GM21737 (cell line): ENCODE results near the gene USP43.
"Not testable (repeated sequence)": the region's sequence is repeated elsewhere in the genome, so short reads cannot be mapped to it uniquely, and the experiment has no call there.

Experiments used
- ATAC-seq: cut with Tn5 transposase; IDR thresholded peaks from one replicate; pipeline ENCODE4 v1.9.1; 2021; ENCODE audit warnings: mild to moderate bottlenecking, moderate library complexity; ENCODE audit not compliant: unreplicated experiment

Gene USP43

DNA sequence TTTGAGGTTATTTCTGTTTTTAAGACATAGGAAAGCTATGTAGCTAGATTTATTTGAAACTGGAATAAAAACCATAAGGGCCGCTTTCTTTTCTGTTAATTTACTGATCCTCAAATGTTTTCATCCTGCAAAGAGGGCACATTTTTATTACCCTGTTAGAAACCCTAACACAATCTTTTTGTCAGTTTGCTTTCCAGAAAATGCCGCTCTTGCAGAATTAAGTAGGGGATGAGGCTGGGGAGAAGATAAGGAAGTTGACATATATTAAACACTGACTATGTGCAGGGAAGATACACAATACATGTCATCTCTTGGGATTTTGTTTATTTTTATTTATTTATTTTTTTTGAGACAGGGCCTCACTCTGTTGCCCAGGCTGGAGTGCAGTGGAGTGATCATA, 15.7 kb downstream of the USP43 start:
- no peak for ATAC-seq

DNA sequence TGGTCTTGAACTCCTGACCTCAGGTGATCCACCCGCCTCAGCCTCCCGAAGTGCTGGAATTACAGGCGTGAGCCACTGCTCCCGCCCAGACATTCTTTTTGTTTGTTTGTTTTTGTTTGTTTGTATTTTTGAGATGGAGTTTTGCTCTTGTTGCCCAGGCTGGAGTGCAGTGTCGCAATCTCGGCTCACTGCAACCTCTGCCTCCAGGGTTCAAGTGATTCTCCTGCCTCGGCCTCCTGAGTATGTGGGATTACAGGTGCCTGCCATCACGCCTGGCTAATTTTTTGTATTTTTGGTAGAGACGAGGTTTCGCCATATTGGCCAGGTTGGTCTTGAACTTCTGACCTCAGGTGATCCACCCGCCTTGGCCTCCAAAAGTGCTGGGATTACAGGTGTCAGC, 18.2 kb downstream of the USP43 start:
- ATAC-seq = not testable (repeated sequence)

DNA sequence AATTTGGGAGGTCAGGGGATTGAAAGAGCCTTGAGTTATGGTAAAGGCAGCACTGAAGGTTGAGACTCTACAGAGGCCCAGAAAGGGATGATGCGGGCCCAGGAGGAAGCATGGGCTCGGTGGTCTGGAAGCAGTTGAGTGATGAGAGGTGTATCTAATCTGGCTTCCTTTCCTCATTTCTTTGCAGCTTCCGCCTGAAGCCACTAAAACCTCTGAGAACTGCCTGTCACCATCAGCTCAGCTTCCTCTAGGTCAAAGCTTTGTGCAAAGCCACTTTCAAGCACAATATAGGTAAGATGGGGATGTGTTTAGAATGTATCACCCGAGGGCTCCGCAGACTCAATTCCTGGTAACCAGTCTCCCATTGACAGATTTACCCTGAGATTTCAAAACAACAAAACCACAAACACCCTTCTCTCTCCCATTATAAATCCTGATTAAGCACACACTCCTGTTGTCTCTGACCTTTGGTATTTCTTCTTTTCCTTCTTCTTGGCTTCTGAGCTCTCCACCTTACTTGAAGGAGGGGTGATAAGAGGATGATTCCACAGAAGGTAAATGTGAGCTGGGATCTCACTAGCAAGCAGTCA, 21.2 kb downstream of the USP43 start:
- no peak for ATAC-seq

DNA sequence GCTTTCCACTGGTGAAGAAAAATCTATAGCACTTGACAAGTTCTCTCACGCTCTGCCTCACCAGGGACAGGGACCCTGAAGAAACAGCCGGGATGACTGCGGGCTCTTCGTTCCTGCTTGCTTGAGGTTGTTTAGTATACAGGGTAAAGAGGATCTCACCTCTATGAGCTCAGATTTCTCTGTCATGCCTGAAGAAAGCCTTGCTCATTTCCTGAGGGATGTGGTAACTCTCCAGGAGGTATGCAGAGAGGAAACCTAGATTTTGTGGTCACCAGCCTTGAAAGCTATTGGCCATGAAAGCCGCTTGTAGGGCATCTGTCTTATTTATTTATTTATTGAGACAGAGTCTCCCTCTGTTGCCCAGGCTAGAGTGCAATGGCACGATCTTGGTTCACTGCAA, 23.2 kb downstream of the USP43 start:
- no peak for ATAC-seq

- no peak for ATAC-seq
These were observed 24.3 kb downstream of the USP43 start for GRCh38 chr17:9669551-9670008.

GRCh38 chr17:9670596-9670995, 25.3 kb downstream of the USP43 start:
- ATAC-seq = no peak

DNA sequence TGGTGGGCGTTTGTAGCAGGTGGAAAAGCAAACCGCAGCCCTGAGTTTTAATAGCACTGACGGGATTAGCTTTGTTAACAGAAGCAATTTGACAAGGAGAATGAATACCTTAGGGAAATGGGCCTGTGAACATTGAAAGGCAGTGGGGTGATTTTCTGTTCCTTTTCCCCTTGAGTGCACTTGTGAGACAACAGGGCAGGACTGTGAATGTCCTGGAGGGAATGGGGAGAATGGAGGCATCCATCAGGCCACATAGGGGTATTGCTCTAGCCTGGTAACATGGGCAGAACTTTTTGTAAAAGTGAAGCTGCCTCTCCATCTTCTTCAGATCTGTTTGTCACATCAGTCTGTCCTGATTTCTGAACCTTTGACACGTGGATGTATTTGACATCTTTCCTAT, 26.2 kb downstream of the USP43 start:
- no peak for ATAC-seq

DNA sequence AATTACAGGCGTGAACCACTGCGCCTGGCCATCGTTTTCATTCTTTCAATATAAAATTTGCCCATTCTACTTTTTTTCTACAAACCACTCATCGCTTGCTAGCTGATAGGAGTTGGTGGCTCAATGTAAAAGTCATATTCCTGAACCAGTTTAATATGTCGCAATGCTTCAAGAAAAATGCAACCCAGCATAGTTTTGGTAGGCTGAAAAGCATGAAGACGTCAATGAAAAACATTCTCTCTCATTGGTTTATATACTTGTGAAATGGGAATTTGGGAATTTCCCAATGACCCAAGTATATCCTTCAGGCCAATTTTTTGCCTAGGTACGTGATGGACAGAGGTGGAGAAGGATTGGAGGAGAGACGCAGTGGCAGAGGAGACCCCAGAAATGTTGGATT, 26.9 kb downstream of the USP43 start:
- ATAC-seq = no peak

- no peak for ATAC-seq
These were observed 27.4 kb downstream of the USP43 start for GRCh38 chr17:9672691-9673090.

DNA sequence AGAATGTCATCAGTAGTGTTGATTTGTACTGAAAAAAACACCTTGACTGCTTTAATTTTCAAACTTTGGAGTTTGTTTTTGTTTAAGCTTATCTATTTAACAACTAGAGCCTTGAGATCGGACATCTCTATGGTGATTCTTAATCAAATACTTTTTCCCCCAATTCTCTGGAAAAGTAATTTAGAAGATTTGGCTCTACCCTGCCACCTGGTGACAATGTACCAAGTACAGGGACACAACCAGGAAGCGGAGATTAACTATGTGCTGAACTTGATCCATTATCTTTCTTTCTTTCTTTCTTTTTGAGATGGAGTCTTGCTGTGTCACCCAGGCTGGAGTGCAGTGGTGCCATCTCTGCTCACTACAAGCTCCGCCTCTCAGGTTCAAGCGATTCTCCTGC, 30.8 kb downstream of the USP43 start:
- ATAC-seq = no peak

DNA sequence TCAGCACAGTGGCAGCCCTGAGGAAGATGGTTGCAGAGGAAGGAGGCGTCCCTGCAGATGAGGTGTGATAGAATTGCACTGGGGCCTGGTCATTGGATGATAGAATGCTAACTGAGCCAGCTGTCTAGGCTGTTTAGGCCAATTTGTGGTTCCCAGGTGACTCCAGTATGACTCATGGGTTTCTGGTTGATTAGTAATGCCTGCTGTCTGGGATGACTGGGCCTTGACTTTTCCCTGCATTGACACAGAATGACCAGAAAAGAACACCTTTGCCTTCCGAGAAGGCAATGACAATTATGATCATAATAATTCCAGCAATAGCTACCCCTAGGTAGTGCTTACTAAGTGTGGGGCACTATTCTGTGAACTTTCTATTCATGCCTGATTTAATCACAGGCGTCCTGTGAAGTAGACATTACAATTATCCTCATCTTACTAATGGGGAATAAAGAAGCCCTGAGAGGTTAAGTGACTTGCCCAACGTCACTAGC, 31.5 kb downstream of the USP43 start:
- no peak for ATAC-seq

- no peak for ATAC-seq
These were observed 32.1 kb downstream of the USP43 start for GRCh38 chr17:9677411-9677810.

- no peak for ATAC-seq
These were observed 32.6 kb downstream of the USP43 start for GRCh38 chr17:9677896-9678295.

DNA sequence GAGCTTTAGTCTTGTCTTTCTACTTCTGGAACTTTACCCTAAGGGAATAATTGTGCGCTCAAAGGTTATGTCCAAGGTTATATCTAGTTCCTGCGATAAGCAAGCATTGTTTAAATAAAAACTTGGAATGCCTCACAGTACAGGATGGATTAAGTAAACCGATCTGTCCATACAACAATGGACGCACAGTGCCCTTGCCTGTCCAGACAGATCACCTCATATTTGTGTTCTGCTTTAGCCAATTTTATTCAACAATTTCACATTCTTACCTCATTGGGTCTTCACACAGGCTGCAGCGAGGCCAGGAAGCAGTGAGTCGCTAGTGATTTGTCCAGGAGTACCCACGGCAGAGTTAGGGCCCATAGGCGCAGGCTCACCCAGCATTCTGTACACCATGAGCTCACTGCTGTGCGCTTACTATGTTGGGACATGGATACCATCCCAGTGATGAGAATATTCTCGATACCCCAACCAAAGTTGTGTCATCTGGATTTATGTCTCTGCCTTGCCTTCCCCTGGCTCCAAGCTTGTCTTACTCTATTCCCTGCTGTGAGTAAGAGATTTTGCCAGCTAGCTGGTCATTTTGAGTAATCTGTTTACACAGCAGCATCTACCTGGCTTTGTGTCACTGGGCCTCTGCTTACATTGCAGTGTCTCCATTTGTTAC, 39.8 kb downstream of the USP43 start:
- ATAC-seq = no peak

- ATAC-seq = no peak
These were observed 48.4 kb downstream of the USP43 start for GRCh38 chr17:9693755-9694154.

- ATAC-seq = no peak
These were observed 51.1 kb downstream of the USP43 start for GRCh38 chr17:9696279-9697044.

- no peak for ATAC-seq
These were observed 54.8 kb downstream of the USP43 start for GRCh38 chr17:9700136-9700535.

DNA sequence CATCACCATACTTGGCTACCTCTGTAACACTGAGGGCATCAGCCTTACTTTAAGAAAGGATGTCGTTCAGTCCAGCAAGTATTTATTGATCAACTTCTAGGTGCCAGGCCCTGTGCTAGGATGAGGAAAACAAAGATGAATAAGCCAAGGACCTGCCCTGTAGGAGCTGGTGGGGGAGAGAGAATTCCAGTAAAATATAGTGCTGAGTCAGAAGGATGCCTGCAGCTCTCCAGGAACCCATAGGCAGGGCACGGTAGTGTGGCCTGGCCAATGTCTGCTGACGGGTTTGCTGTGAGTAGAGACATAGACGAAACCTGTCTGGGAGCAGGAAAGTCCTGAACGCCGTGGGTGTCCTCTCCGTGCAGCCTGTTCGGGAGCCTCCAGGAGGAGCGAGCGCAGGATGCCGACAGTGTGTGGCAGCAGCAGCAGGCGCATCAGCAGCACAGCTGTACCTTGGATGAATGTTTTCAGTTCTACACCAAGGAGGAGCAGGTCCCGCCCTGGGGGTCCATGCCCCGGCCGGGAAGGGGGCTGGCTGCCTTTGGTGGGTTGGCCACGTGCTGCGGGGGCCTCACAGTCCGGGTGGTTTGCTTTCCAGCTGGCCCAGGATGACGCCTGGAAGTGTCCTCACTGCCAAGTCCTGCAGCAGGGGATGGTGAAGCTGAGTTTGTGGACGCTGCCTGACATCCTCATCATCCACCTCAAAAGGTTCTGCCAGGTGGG, 55.6 kb downstream of the USP43 start:
- no peak for ATAC-seq

DNA sequence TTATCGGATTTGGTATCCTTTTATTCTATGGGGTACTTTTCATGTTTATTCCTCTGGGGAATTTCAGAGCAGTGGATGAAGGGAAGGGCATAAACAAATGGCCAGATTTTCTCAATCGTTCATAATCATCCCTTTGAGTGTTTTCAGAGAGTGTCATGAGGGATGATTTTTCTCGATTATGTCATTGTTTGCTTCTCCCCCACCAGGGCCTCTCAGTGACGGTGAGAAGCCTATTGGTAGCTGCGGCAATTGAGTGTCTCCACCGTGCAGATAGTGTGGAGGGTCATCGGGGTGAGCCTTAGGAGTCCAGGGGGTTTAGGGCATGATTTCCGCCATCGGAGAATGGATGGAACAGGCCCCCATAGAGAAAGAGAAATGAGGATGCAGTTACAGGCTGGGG, 57.2 kb downstream of the USP43 start:
- no peak for ATAC-seq

GRCh38 chr17:9702914-9703780, 57.8 kb downstream of the USP43 start:
- no peak for ATAC-seq

DNA sequence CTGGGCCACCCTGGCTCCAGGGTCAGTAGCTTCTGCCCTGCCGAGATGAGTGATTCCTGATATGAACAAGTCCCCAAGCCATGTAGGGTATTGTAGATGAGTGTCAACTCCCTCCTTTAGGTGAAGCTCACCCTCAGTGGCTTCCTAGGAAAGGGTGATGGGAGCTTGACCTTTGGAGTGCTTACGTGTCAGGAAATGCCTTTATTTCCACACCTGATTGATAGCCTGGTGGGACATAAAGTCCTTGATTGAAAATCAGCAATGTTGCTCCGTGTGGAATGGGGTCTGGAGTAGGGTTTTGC, 58.4 kb downstream of the USP43 start:
- ATAC-seq = no peak
